A549 (cell line): ENCODE measurements around the gene FAM98C. TPM values are rescaled to one million over a fixed set of nuclear protein-coding genes. Genes with fewer than 3 reads are reported as not detected.
"Not testable (repeated sequence)": the region's sequence is repeated elsewhere in the genome, so short reads cannot be mapped to it uniquely, and the experiment has no call there.

Experiments
- ATAC-seq, 2 experiments: fragments of 200-7000 bp in 1 of 2; fragments of >200 bp in 1 of 2; cut with Nextera tagmentation in 1 of 2; cut with Tn5 transposase in 1 of 2; 3 replicates each; pipeline versions ENCODE4 v1.8.0 to v1.9.1; 2018 to 2020; ENCODE audit warnings: mild to moderate bottlenecking in 1 of 2, moderate library complexity in 1 of 2
- CTCF ChIA-PET: fragments of 300-600 bp; sonication (Branson Sonifier 250); formaldehyde crosslinking; extraction: SDS; loops from one replicate; lab custom pipeline; 2021; ENCODE audit warnings: antibody characterized with exemption, inconsistent platforms; lab: Yijun Ruan, JAX
- POLR2A ChIA-PET: fragments of 350-600 bp; formaldehyde crosslinking; extraction: SDS; loops from one replicate; lab custom pipeline; 2021; ENCODE audit warnings: antibody characterized with exemption, inconsistent platforms; lab: Yijun Ruan, JAX
- DNase-seq, 2 experiments: peaks; one replicate each; pipeline versions ENCODE4 v3.0.0 to v3.0.0-alpha.2; 2011 to 2016; ENCODE audit warnings: low read depth in 1 of 2, low spot score in 1 of 2
- FAIRE-seq: peaks from 2 replicates; lab custom pipeline; 2011; peaks lifted over from hg19 to GRCh38; lab: Jason Lieb, UNC
- H3K27ac ChIP-seq, 2 experiments: fragments of >200 bp; sonication (Bioruptor Twin); formaldehyde crosslinking; 3 replicates each; pipeline ENCODE4 v1.5.1; 2016 to 2017
- H3K4me1 ChIP-seq: fragments of >200 bp; sonication (Bioruptor Twin); formaldehyde crosslinking; 3 replicates; pipeline ENCODE4 v1.6.1; 2016
- H3K4me2 ChIP-seq: fragments of >200 bp; sonication (Bioruptor Twin); formaldehyde crosslinking; 3 replicates; pipeline ENCODE4 v1.6.1; 2016
- H3K4me3 ChIP-seq: fragments of >200 bp; sonication (Bioruptor Twin); formaldehyde crosslinking; 3 replicates; pipeline ENCODE4 v1.5.1; 2016
- H3K9me3 ChIP-seq: fragments of >200 bp; sonication (Bioruptor Twin); formaldehyde crosslinking; 3 replicates; pipeline ENCODE4 v1.6.1; 2016
- ATOH8 ChIP-seq: fragments of 250-450 bp; sonication (Bioruptor Pico); IDR thresholded peaks from 2 replicates; pipeline ENCODE4 v1.5.0; 2020; ENCODE audit warnings: low read depth, mild to moderate bottlenecking, moderate library complexity
- BHLHE40 ChIP-seq: IDR thresholded peaks from 2 replicates; pipeline ENCODE4 v1.6.1; 2012; ENCODE audit warnings: low read depth, low read length, inconsistent platforms
- CTCF ChIP-seq: fragments of >200 bp; sonication (Bioruptor Twin); formaldehyde crosslinking; IDR thresholded peaks from 3 replicates; pipeline ENCODE4 v1.5.1; 2016
- EHMT2 ChIP-seq: fragments of 200-600 bp; sonication (generic); IDR thresholded peaks from 2 replicates; pipeline ENCODE4 v1.6.1; 2016; ENCODE audit warnings: antibody characterized with exemption, low read depth, mild to moderate bottlenecking, moderate library complexity
- EP300 ChIP-seq, 2 experiments: fragments of >200 bp; sonication (Bioruptor Twin); formaldehyde crosslinking; IDR thresholded peaks; 2 replicates in 1 of 2; 3 replicates in 1 of 2; pipeline ENCODE4 v1.6.1; 2016 to 2017
- ESRRA ChIP-seq: fragments of 150-350 bp; IDR thresholded peaks from 2 replicates; pipeline ENCODE4 v1.6.1; 2014; ENCODE audit warnings: mild to moderate bottlenecking, low read length, borderline replicate concordance
- GATA3 ChIP-seq: IDR thresholded peaks from 2 replicates; pipeline ENCODE4 v1.6.1; 2012; ENCODE audit warnings: borderline replicate concordance
- HEYL ChIP-seq: fragments of 250-450 bp; sonication (Bioruptor Pico); IDR thresholded peaks from 2 replicates; pipeline ENCODE4 v1.8.0; 2021; ENCODE audit warnings: mild to moderate bottlenecking, moderate library complexity
- HOXA7 ChIP-seq: fragments of 250-450 bp; sonication (Bioruptor Pico); IDR thresholded peaks from 2 replicates; pipeline ENCODE4 v1.5.0; 2020; ENCODE audit warnings: mild to moderate bottlenecking, moderate library complexity
- HOXB13 ChIP-seq: fragments of 250-450 bp; sonication (Bioruptor Pico); IDR thresholded peaks from 2 replicates; pipeline ENCODE4 v1.5.0; 2020; ENCODE audit warnings: low read depth, mild to moderate bottlenecking, moderate library complexity
- JUN ChIP-seq, 2 experiments: fragments of >200 bp; sonication (Bioruptor Twin); formaldehyde crosslinking; IDR thresholded peaks; 2 replicates in 1 of 2; 3 replicates in 1 of 2; pipeline ENCODE4 v1.6.1; 2016 to 2017
- KDM1A ChIP-seq: fragments of 200-600 bp; sonication (generic); IDR thresholded peaks from 2 replicates; pipeline ENCODE4 v1.6.1; 2016; ENCODE audit warnings: low read depth, mild to moderate bottlenecking
- MAFK ChIP-seq: fragments of 450-650 bp; IDR thresholded peaks from 2 replicates; pipeline ENCODE4 v1.6.1; 2014; ENCODE audit not compliant: partially characterized antibody
- MAZ ChIP-seq: fragments of 150-350 bp; IDR thresholded peaks from 2 replicates; pipeline ENCODE4 v1.6.1; 2014; ENCODE audit warnings: antibody characterized with exemption, low read depth, low read length, borderline replicate concordance
- RAD21 ChIP-seq, 2 experiments: fragments of >200 bp in 1 of 2; sonication (Bioruptor Twin) in 1 of 2; formaldehyde crosslinking in 1 of 2; IDR thresholded peaks in 1 of 2; conservative IDR thresholded peaks in 1 of 2; 2 replicates in 1 of 2; 3 replicates in 1 of 2; pipeline ENCODE4 v1.6.1; 2012 to 2018; ENCODE audit warnings: inconsistent platforms in 1 of 2
- ZNF302 ChIP-seq: fragments of 250-450 bp; sonication (Bioruptor Pico); IDR thresholded peaks from 2 replicates; pipeline ENCODE4 v1.9.0; 2021; ENCODE audit warnings: inconsistent platforms, mild to moderate bottlenecking, moderate library complexity
- WGBS: methylation state at CpG from one replicate; pipeline ENCODE4 v1.1.6; 2017; ENCODE audit errors: missing lambda C conversion rate; 5-methylcytosine and 5-hydroxymethylcytosine counted together
- polyA plus RNA-seq, 4 experiments: library from polyadenylated mRNA; depleted of rRNA in 3 of 4; stranded (reverse); fragments of >200 nt; fragmentation: RNase III in 1 of 4; extraction: RNeasy Plus Mini Kit Qiagen cat#74134 plus additional on column Dnase treatment in 1 of 4; gene quantifications; 2 replicates in 3 of 4; 3 replicates in 1 of 4; pipeline ENCODE4 v1.2.3, GENCODE V29; 2011 to 2017

Gene FAM98C
- polyA plus RNA-seq, 2 of the 4 experiments (the other 2 are of a cell fraction) = 12.8 to 20.4 TPM

- ATAC-seq = peak; percentile 21 to 46; a peak in 4 of 6 replicates
- H3K4me2 ChIP-seq = no peak overlapping the region
- 80% methylated on average over 13 of the region's 13 CpGs for WGBS
- DNase-seq = peak in 1 of 2 experiments; percentile 52
- H3K4me3 ChIP-seq = no peak overlapping the region
- H3K9me3 ChIP-seq = no peaks in the 10 kb centered on the region
- CTCF ChIA-PET = interaction anchor here (0.5 to 9.9 kb wide), 9 partner anchors 8 to 520 kb away, joined by 3 to 172 read pairs (median 3); partner anchors contain the start of genes FAM98C, MRPS12 and SARS2
- POLR2A ChIA-PET = interaction anchor here (0.6 to 1.2 kb wide), 2 partner anchors 208 to 930 kb away, joined by 3 to 4 read pairs; partner anchors contain the start of gene EIF3K
- peaks cover 9% of the 10 kb centered on the region for H3K4me1 ChIP-seq
- FAIRE-seq = no peak
- H3K27ac ChIP-seq = peak overlapping the region in 1 of 2 experiments; percentile 52; a peak in 3 of 6 replicates
- TF ChIP-seq RAD21 (conservative IDR thresholded peaks at IDR 0.05 in 1 of 2, IDR thresholded peaks at IDR 0.05 in 1 of 2) (no peak), HEYL (CRISPR knock-in tag) (no peak), KDM1A (no peak)
Observed at GRCh38 chr19:38411041-38411712, 8.3 kb downstream of the FAM98C start.

GRCh38 chr19:38411898-38412297 lies 9.0 kb downstream of the FAM98C start:
- H3K9me3 ChIP-seq, H3K4me3 ChIP-seq, H3K27ac ChIP-seq, H3K4me2 ChIP-seq, ATAC-seq, DNase-seq, H3K4me1 ChIP-seq: not testable (repeated sequence)
- ChIA-PET POLR2A (interaction anchor here (0.9 to 1.2 kb wide), 2 partner anchors 9 to 207 kb away, joined by 3 read pairs; partner anchors contain the start of genes EIF3K and FAM98C), CTCF (interaction anchor here (0.6 to 8.0 kb wide), 9 partner anchors 8 to 626 kb away, joined by 3 to 153 read pairs (median 3); partner anchors contain the start of genes FAM98C, MRPS12 and SARS2)
- WGBS = 77% methylated on average over 5 of the region's 5 CpGs
- FAIRE-seq = peak; percentile 68

- H3K4me3 ChIP-seq = no peak overlapping the region
- FAIRE-seq = no peak
- no peak for ATAC-seq
- no peaks in the 10 kb centered on the region for H3K9me3 ChIP-seq
- peaks cover 11% of the 10 kb centered on the region for H3K4me1 ChIP-seq
- WGBS = 87% methylated on average over 8 of the region's 8 CpGs
- TF ChIP-seq MAZ (no peak), ZNF302 (CRISPR knock-in tag) (no peak), MAFK (no peak), GATA3 (no peak), EHMT2 (no peak), BHLHE40 (no peak), EP300 (IDR thresholded peaks at IDR 0.05) (no peak), HOXA7 (no peak), HEYL (CRISPR knock-in tag) (no peak), JUN (IDR thresholded peaks at IDR 0.05) (no peak), HOXB13 (CRISPR knock-in tag) (no peak), ATOH8 (no peak), ESRRA (no peak), CTCF (no peak)
- no peak for DNase-seq
- ChIA-PET POLR2A (interaction anchor here (0.9 kb wide), 1 partner anchor 10 kb away, joined by 3 read pairs; the partner anchor contains the start of gene FAM98C), CTCF (interaction anchor here (0.8 to 8.0 kb wide), 5 partner anchors 8 to 518 kb away, joined by 3 to 153 read pairs (median 4); partner anchors contain the start of genes FAM98C, MRPS12 and SARS2)
- no peak overlapping the region for H3K27ac ChIP-seq
- no peak overlapping the region for H3K4me2 ChIP-seq
Observed at GRCh38 chr19:38412491-38412890, 9.6 kb downstream of the FAM98C start.
